SK-N-MC (cell line): ENCODE data around the gene MINK1.
"Not testable (repeated sequence)": the region's sequence is repeated elsewhere in the genome, so short reads cannot be mapped to it uniquely, and the experiment has no call there.

ENCODE experiments used
- DNase-seq: peaks from one replicate; pipeline ENCODE4 v3.0.0-alpha.2; 2011; ENCODE audit warnings: low read depth, low spot score
- H3K27ac ChIP-seq: fragments of 200-600 bp; sonication (generic); 2 replicates; pipeline ENCODE4 v1.5.1; 2016; ENCODE audit warnings: mixed run types
- H3K36me3 ChIP-seq: fragments of 200-600 bp; sonication (generic); 2 replicates; pipeline ENCODE4 v1.6.1; 2017; ENCODE audit warnings: antibody characterized with exemption, low read length, mixed read lengths; ENCODE audit not compliant: insufficient read depth
- H3K4me3 ChIP-seq: fragments of 200-600 bp; sonication (generic); 2 replicates; pipeline ENCODE4 v1.5.1; 2016
- H3K9ac ChIP-seq: fragments of 200-600 bp; sonication (generic); 2 replicates; pipeline ENCODE4 v1.8.0; 2017; ENCODE audit warnings: mixed run types, mixed read lengths; ENCODE audit not compliant: insufficient read length
- H3K9me3 ChIP-seq: fragments of 200-600 bp; sonication (generic); 2 replicates; pipeline ENCODE4 v1.6.1; 2017; ENCODE audit warnings: low read depth, mild to moderate bottlenecking, antibody characterized with exemption, low read length, moderate library complexity, mixed read lengths
- EZH2 ChIP-seq: fragments of 200-600 bp; sonication (generic); IDR thresholded peaks from one replicate; pipeline ENCODE4 v1.6.1; 2017; ENCODE audit warnings: antibody characterized with exemption
- FOXP2 ChIP-seq: optimal IDR thresholded peaks from 2 replicates; pipeline ENCODE3; 2011; ENCODE audit warnings: mild to moderate bottlenecking, moderate library complexity; ENCODE audit not compliant: insufficient read depth; ENCODE audit errors: extremely low read length, control extremely low read depth
- POLR2AphosphoS5 ChIP-seq: IDR thresholded peaks from 2 replicates; pipeline ENCODE4 v1.6.1; 2012; ENCODE audit warnings: mild to moderate bottlenecking, low read depth, low read length, borderline replicate concordance

Gene MINK1

GRCh38 chr17:4919511-4920047 is 86.4 kb downstream of the MINK1 start:
- no peak for DNase-seq
- H3K27ac ChIP-seq = no peak overlapping the region
- H3K36me3 ChIP-seq = no peaks in the 10 kb centered on the region
- H3K9me3 ChIP-seq = no peaks in the 10 kb centered on the region
- H3K4me3 ChIP-seq = no peak overlapping the region
- no peak overlapping the region for H3K9ac ChIP-seq
- TF ChIP-seq EZH2 = no peak
- TF ChIP-seq FOXP2 = no peak
- no peak for TF ChIP-seq POLR2AphosphoS5

- no peaks in the 10 kb centered on the region for H3K9me3 ChIP-seq
- H3K9ac ChIP-seq = no peak overlapping the region
- H3K4me3 ChIP-seq = no peak overlapping the region
- no peaks in the 10 kb centered on the region for H3K36me3 ChIP-seq
- DNase-seq = no peak
- no peak overlapping the region for H3K27ac ChIP-seq
- TF ChIP-seq EZH2 = no peak
These were observed 87.4 kb downstream of the MINK1 start for GRCh38 chr17:4920351-4921048.

- Histone ChIP-seq H3K36me3 (no peaks in the 10 kb centered on the region), H3K4me3 (no peak overlapping the region), H3K27ac (no peak overlapping the region), H3K9ac (no peak overlapping the region), H3K9me3 (no peaks in the 10 kb centered on the region)
- DNase-seq = no peak
- no peak for TF ChIP-seq EZH2
- TF ChIP-seq POLR2AphosphoS5 = no peak
- no peak for TF ChIP-seq FOXP2
These were observed 88.2 kb downstream of the MINK1 start for GRCh38 chr17:4921320-4921719.

GRCh38 chr17:4926577-4927335 is 93.6 kb downstream of the MINK1 start:
- not testable (repeated sequence) for DNase-seq, H3K9me3 ChIP-seq, H3K4me3 ChIP-seq, H3K9ac ChIP-seq, H3K36me3 ChIP-seq, H3K27ac ChIP-seq

- DNase-seq = no peak
- TF ChIP-seq EZH2 (no peak), FOXP2 (no peak), POLR2AphosphoS5 (no peak)
- no peak overlapping the region for H3K9ac ChIP-seq
- no peak overlapping the region for H3K27ac ChIP-seq
- H3K4me3 ChIP-seq = no peak overlapping the region
- H3K9me3 ChIP-seq = no peaks in the 10 kb centered on the region
- no peaks in the 10 kb centered on the region for H3K36me3 ChIP-seq
These were observed 95.7 kb downstream of the MINK1 start for GRCh38 chr17:4928881-4929280.

GRCh38 chr17:4931963-4932362 is 98.8 kb downstream of the MINK1 start, which contains the start of gene GP1BA:
Gene GP1BA (plus strand): TSS chr17:4932277. CDS start chr17:4932605, 328 bp downstream.
- H3K36me3 ChIP-seq = peaks cover 5% of the 10 kb centered on the region; the same call in 1 of the 2 replicates
- DNase-seq = no peak
- H3K27ac ChIP-seq = no peak within 1 kb of the TSS
- H3K9ac ChIP-seq = no peak within 1 kb of the TSS
- no peak within 1 kb of the TSS for H3K4me3 ChIP-seq
- TF ChIP-seq POLR2AphosphoS5 (no peak), EZH2 (no peak), FOXP2 (no peak)
- no peaks in the 10 kb centered on the region for H3K9me3 ChIP-seq

GRCh38 chr17:4932756-4933155 is 99.6 kb downstream of the MINK1 start:
- no peak for TF ChIP-seq FOXP2
- no peak for TF ChIP-seq EZH2
- H3K4me3 ChIP-seq = no peak overlapping the region
- DNase-seq = no peak
- peaks cover 12% of the 10 kb centered on the region; the same call in 1 of the 2 replicates for H3K36me3 ChIP-seq
- H3K9ac ChIP-seq = no peak overlapping the region
- no peak overlapping the region for H3K27ac ChIP-seq
- H3K9me3 ChIP-seq = no peaks in the 10 kb centered on the region

- Histone ChIP-seq H3K4me3 (no peak overlapping the region), H3K9me3 (no peaks in the 10 kb centered on the region), H3K36me3 (peaks cover 20% of the 10 kb centered on the region; the same call in 1 of the 2 replicates), H3K27ac (no peak overlapping the region), H3K9ac (no peak overlapping the region)
- no peak for DNase-seq
- TF ChIP-seq POLR2AphosphoS5 = no peak
- TF ChIP-seq FOXP2 = no peak
- no peak for TF ChIP-seq EZH2
These were observed 100.5 kb downstream of the MINK1 start for GRCh38 chr17:4933646-4934045.
